Pancreas (tissue), 10 donors: ENCODE measurements around the gene SIRT6. TPM values are rescaled to one million over a fixed set of nuclear protein-coding genes. Genes with fewer than 3 reads are reported as not detected.
A peak's percentile ranks its signal among the peaks of the same experiment; 100 is the strongest.

Experiments
- ATAC-seq, 4 donors: fragments of 200-7000 bp; cut with Tn5 transposase; one replicate each; pipeline versions ENCODE4 v1.8.0 to v1.9.1; 2020; ENCODE audit warnings: mild to moderate bottlenecking in 4 of 4, moderate library complexity in 4 of 4
- DNase-seq, 6 donors: peaks; one replicate each; pipeline ENCODE4 v3.0.0-alpha.2; 2020
- FAIRE-seq: peaks from 2 replicates; lab custom pipeline; 2012; peaks lifted over from hg19 to GRCh38; lab: Jason Lieb, UNC
- H3K27ac ChIP-seq, 4 donors: fragments of 200-600 bp; sonication (generic); 1 replicate in 3 of 4; 2 replicates in 1 of 4; pipeline versions ENCODE4 v1.5.0 to v1.8.0; 2020
- H3K27me3 ChIP-seq, 4 donors: fragments of 200-600 bp; one replicate each; pipeline ENCODE4 v1.8.0; 2021
- H3K36me3 ChIP-seq, 3 donors: fragments of 200-600 bp; sonication (generic) in 1 of 3; one replicate each; pipeline versions ENCODE4 v1.5.0 to v1.8.0; 2020 to 2021
- H3K4me1 ChIP-seq, 3 donors: fragments of 200-600 bp; one replicate each; pipeline ENCODE4 v1.8.0; 2021
- H3K4me3 ChIP-seq, 4 donors: fragments of 200-600 bp; sonication (generic) in 2 of 4; one replicate each; pipeline versions ENCODE4 v1.5.0 to v1.8.0; 2020 to 2021
- H3K9me3 ChIP-seq, 4 donors: fragments of 200-600 bp; one replicate each; pipeline ENCODE4 v1.8.0; 2021
- WGBS, 2 donors: extraction: QIAGEN DNeasy Blood & Tissue Kit; methylation state at CpG; one replicate each; pipeline ENCODE4 v1.1.7; 2013; 5-methylcytosine and 5-hydroxymethylcytosine counted together
- intact Hi-C, 3 donors: fragments of 100-400 bp; cut with DNase I; formaldehyde crosslinking; loops; one replicate each; pipeline versions ENCODE4 v1.11.1 to v1.14.2; 2022
- polyA plus RNA-seq, 2 donors: library from polyadenylated mRNA; stranded (reverse); fragments of 200-250 nt; gene quantifications; one replicate each; pipeline ENCODE4 v1.2.3, GENCODE V29; 2013
- total RNA-seq, 6 donors: library from RNA; stranded (reverse); fragmentation: NEBNext Ultra II Directional in 4 of 6; extraction: Animal tissue kit (Norgen Biotek cat#: 25700) in 4 of 6; gene quantifications; one replicate each; pipeline versions ENCODE4 v1.2.1 to v1.2.4, GENCODE V29; 2021 to 2023
- TF ChIP-seq, protein P1 (sequence below), 4 donors: fragments of 200-600 bp; sonication (generic) in 3 of 4; IDR thresholded peaks; one replicate each; pipeline versions ENCODE4 v1.5.0 to v1.8.0; 2021; ENCODE audit warnings: antibody characterized with exemption in 4 of 4
- donor health status: healthy with polysubstance abuse.
- donor health status: DM: no; HTN: no; CAD: no; lungs with moderate emphysema.
- donor health status: DM: no; HTN: no; CAD: no.
- donor health status: control.
- donor health status: control.
- donor health status: Bipolar disorder and iron deficiency.
- donor health status: DM: yes; HTN: yes; CAD: no.
- donor health status: DM: no; HTN: no; CAD: no.
- donor health status: DM: no; HTN: no; CAD: no.
- donor health status: DM: yes; HTN: yes; CAD: no.

Gene SIRT6
- total and polyA plus RNA-seq, 8 donors = 10.9 to 47.4 (median 14.9) TPM

GRCh38 chr19:4154571-4155312, 27.6 kb downstream of the SIRT6 start:
- 63 to 80% methylated on average over 21 of the region's 21 CpGs for WGBS, 2 donors
- no peak overlapping the region for H3K27ac ChIP-seq
- no peaks in the 10 kb centered on the region for H3K4me1 ChIP-seq
- H3K4me3 ChIP-seq = no peak overlapping the region
- H3K9me3 ChIP-seq = no peaks in the 10 kb centered on the region
- no peak for ATAC-seq
- TF ChIP-seq, protein P1, sequence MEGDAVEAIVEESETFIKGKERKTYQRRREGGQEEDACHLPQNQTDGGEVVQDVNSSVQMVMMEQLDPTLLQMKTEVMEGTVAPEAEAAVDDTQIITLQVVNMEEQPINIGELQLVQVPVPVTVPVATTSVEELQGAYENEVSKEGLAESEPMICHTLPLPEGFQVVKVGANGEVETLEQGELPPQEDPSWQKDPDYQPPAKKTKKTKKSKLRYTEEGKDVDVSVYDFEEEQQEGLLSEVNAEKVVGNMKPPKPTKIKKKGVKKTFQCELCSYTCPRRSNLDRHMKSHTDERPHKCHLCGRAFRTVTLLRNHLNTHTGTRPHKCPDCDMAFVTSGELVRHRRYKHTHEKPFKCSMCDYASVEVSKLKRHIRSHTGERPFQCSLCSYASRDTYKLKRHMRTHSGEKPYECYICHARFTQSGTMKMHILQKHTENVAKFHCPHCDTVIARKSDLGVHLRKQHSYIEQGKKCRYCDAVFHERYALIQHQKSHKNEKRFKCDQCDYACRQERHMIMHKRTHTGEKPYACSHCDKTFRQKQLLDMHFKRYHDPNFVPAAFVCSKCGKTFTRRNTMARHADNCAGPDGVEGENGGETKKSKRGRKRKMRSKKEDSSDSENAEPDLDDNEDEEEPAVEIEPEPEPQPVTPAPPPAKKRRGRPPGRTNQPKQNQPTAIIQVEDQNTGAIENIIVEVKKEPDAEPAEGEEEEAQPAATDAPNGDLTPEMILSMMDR (IDR thresholded peaks at IDR 0.05) = no peak
- H3K36me3 ChIP-seq = no peaks in the 10 kb centered on the region
- intact Hi-C loops = no loop called here
- FAIRE-seq = no peak
- DNase-seq = no peak
- no peaks in the 10 kb centered on the region for H3K27me3 ChIP-seq

GRCh38 chr19:4152241-4152998, 29.9 kb downstream of the SIRT6 start:
- TF ChIP-seq, protein P1 (IDR thresholded peaks at IDR 0.05) = no peak
- Histone ChIP-seq H3K9me3 (no peaks in the 10 kb centered on the region), H3K27me3 (no peaks in the 10 kb centered on the region), H3K36me3 (no peaks in the 10 kb centered on the region), H3K27ac (no peak overlapping the region), H3K4me1 (no peaks in the 10 kb centered on the region), H3K4me3 (no peak overlapping the region)
- no peak for ATAC-seq
- FAIRE-seq = no peak
- DNase-seq = no peak
- 63 to 71% methylated on average over 10 of the region's 10 CpGs for WGBS, 2 donors
- intact Hi-C loops = no loop called here

- DNase-seq (no peak), FAIRE-seq (no peak), ATAC-seq (no peak)
- H3K4me3 ChIP-seq = no peak overlapping the region
- H3K27me3 ChIP-seq = no peaks in the 10 kb centered on the region
- TF ChIP-seq, protein P1 (IDR thresholded peaks at IDR 0.05) = no peak
- no peak overlapping the region for H3K27ac ChIP-seq
- H3K36me3 ChIP-seq = no peaks in the 10 kb centered on the region
- intact Hi-C loops = no loop called here
- no peaks in the 10 kb centered on the region for H3K4me1 ChIP-seq
- no peaks in the 10 kb centered on the region for H3K9me3 ChIP-seq
- 78 to 91% methylated on average over 6 of the region's 6 CpGs for WGBS, 2 donors
These were observed 30.7 kb downstream of the SIRT6 start for GRCh38 chr19:4151623-4152022.

DNA sequence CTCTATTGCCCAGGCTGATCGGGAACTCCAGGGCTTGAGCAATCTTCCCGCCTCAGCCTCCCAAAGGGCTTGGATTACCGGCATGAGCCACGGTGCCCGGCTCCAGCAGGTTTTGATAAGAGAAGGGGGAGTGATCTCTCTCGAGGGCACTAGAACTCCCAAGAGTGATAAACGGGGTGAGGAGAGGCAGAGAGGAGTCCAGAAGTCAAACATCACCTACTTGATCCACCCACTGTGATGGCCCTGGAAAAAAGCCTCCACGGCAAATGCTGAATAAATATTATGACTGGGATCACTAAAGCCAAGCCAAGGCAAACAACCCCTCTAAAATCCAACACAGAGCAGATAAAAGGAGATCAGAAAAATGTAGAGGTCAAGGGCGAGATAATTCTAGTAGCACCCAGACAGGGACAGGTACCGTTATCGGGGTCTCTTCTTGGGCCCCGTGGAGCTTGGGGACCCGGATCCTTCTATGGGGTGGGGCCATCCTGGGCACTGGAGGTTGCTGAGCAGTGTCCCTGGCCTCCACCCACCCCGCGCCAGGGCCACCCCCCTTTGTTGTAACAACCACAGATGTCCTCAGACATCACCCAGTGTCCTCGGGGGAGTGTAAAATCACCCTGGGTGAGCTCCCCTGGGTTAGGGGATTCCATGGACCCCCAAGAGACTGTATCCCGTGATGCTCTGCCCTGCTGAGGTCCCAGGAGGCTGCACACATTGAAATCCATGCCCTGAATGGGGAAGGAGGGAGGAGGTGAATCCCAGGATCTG, 32.7 kb downstream of the SIRT6 start:
- intact Hi-C loops = no loop called here
- H3K27me3 ChIP-seq = no peaks in the 10 kb centered on the region
- peak; percentile 10 to 60 (median 46) for ATAC-seq
- no peaks in the 10 kb centered on the region for H3K4me1 ChIP-seq
- no peak overlapping the region for H3K4me3 ChIP-seq
- TF ChIP-seq, protein P1 (IDR thresholded peaks at IDR 0.05) = no peak
- H3K36me3 ChIP-seq = no peaks in the 10 kb centered on the region
- no peak for FAIRE-seq
- H3K9me3 ChIP-seq = no peaks in the 10 kb centered on the region
- no peak overlapping the region for H3K27ac ChIP-seq
- WGBS, 2 donors = 21 to 22% methylated on average over 17 of the region's 17 CpGs
- DNase-seq = peak in 1 of 6 donors; percentile 37
